Activated T-helper 1 cell treated with anti-CD3 and anti-CD28 coated beads, Interleukin-12 subunit alpha, Interleukin-12 subunit beta, Interleukin-2, Interleukin-4 antibody, amounts not matched to agents 30 ng/mL and 10 ng/mL and 1 ng/mL, durations not matched to agents 14 hours and 24 hours and 36 hours (primary cell): ENCODE measurements around the gene METTL1. TPM values are rescaled to one million over a fixed set of nuclear protein-coding genes. Genes with fewer than 3 reads are reported as not detected.
A peak's percentile ranks its signal among the peaks of the same experiment; 100 is the strongest.

ENCODE experiments used
- DNase-seq: peaks from one replicate; pipeline ENCODE4 v3.0.0; 2021; ENCODE audit warnings: low spot score
- H3K27ac Mint-ChIP-seq: one replicate; pipeline ENCODE4 v1.8.0; 2021; ENCODE audit warnings: mild to moderate bottlenecking, mixed read lengths
- H3K27me3 Mint-ChIP-seq: one replicate; pipeline ENCODE4 v1.8.0; 2022; ENCODE audit warnings: mild to moderate bottlenecking, moderate library complexity, mixed read lengths; ENCODE audit not compliant: insufficient read depth
- H3K36me3 Mint-ChIP-seq: one replicate; pipeline ENCODE4 v1.8.0; 2021; ENCODE audit warnings: low read depth, mixed read lengths
- H3K4me1 Mint-ChIP-seq: one replicate; pipeline ENCODE4 v1.8.0; 2021; ENCODE audit warnings: low read depth, mixed read lengths
- H3K4me3 Mint-ChIP-seq: one replicate; pipeline ENCODE4 v1.8.0; 2021; ENCODE audit warnings: mild to moderate bottlenecking, moderate library complexity, mixed read lengths
- H3K9me3 Mint-ChIP-seq: one replicate; pipeline ENCODE4 v1.8.0; 2021; ENCODE audit warnings: mixed read lengths
- intact Hi-C: fragments of 100-400 bp; cut with micrococcal nuclease; formaldehyde crosslinking; loops from one replicate; pipeline ENCODE4 v1.15.1; 2024
- total RNA-seq: library from RNA; stranded (reverse); gene quantifications from 2 replicates; pipeline ENCODE4 v1.2.3, GENCODE V29; 2022

The METTL1 gene
- total RNA-seq, 1 donor from 2014 or later: 90.0 TPM

- H3K9me3 Mint-ChIP-seq: no peaks in the 10 kb centered on the region
- intact Hi-C loops: no loop called here
- H3K27ac Mint-ChIP-seq: no peak overlapping the region
- no peaks in the 10 kb centered on the region for H3K27me3 Mint-ChIP-seq
- H3K36me3 Mint-ChIP-seq: peaks cover 7% of the 10 kb centered on the region
- DNase-seq: no peak
- H3K4me1 Mint-ChIP-seq: no peaks in the 10 kb centered on the region
- no peak overlapping the region for H3K4me3 Mint-ChIP-seq
Measured at GRCh38 chr12:57810450-57810849, 38.5 kb upstream of the METTL1 start.

- H3K9me3 Mint-ChIP-seq: no peaks in the 10 kb centered on the region
- no peak overlapping the region for H3K4me3 Mint-ChIP-seq
- H3K4me1 Mint-ChIP-seq: no peaks in the 10 kb centered on the region
- peaks cover 7% of the 10 kb centered on the region for H3K36me3 Mint-ChIP-seq
- intact Hi-C loops: no loop called here
- H3K27ac Mint-ChIP-seq: no peak overlapping the region
- H3K27me3 Mint-ChIP-seq: no peaks in the 10 kb centered on the region
- DNase-seq: no peak
Measured at GRCh38 chr12:57809425-57809824, 37.5 kb upstream of the METTL1 start.

- H3K4me1 Mint-ChIP-seq: no peaks in the 10 kb centered on the region
- intact Hi-C loops: no loop called here
- H3K36me3 Mint-ChIP-seq: peaks cover 7% of the 10 kb centered on the region
- H3K27me3 Mint-ChIP-seq: no peaks in the 10 kb centered on the region
- H3K9me3 Mint-ChIP-seq: no peaks in the 10 kb centered on the region
- no peak overlapping the region for H3K27ac Mint-ChIP-seq
- no peak for DNase-seq
- H3K4me3 Mint-ChIP-seq: no peak overlapping the region
Measured at GRCh38 chr12:57808351-57808750, 36.4 kb upstream of the METTL1 start.

GRCh38 chr12:57807285-57807684 is 35.4 kb upstream of the METTL1 start:
- H3K36me3 Mint-ChIP-seq: peaks cover 11% of the 10 kb centered on the region
- H3K4me1 Mint-ChIP-seq: no peaks in the 10 kb centered on the region
- H3K9me3 Mint-ChIP-seq: no peaks in the 10 kb centered on the region
- intact Hi-C loops: no loop called here
- no peak overlapping the region for H3K4me3 Mint-ChIP-seq
- no peak for DNase-seq
- no peaks in the 10 kb centered on the region for H3K27me3 Mint-ChIP-seq
- no peak overlapping the region for H3K27ac Mint-ChIP-seq

- Mint-ChIP-seq H3K27me3 (no peaks in the 10 kb centered on the region), H3K9me3 (no peaks in the 10 kb centered on the region), H3K36me3 (peaks cover 14% of the 10 kb centered on the region), H3K4me1 (no peaks in the 10 kb centered on the region), H3K27ac (no peak overlapping the region), H3K4me3 (no peak overlapping the region)
- intact Hi-C loops: no loop called here
- no peak for DNase-seq
Measured at GRCh38 chr12:57806677-57807076, 34.8 kb upstream of the METTL1 start.

GRCh38 chr12:57803319-57803893 is 31.5 kb upstream of the METTL1 start:
- Mint-ChIP-seq H3K4me1 (no peaks in the 10 kb centered on the region), H3K27ac (no peak overlapping the region), H3K36me3 (peaks cover 20% of the 10 kb centered on the region), H3K9me3 (no peaks in the 10 kb centered on the region), H3K4me3 (no peak overlapping the region), H3K27me3 (no peaks in the 10 kb centered on the region)
- intact Hi-C loops: loop anchor here (1.0 kb wide), 1 partner anchor 102 kb away; no protein-coding TSS in a partner anchor
- peak; percentile 8 for DNase-seq

- Mint-ChIP-seq H3K4me3 (no peak overlapping the region), H3K36me3 (peaks cover 20% of the 10 kb centered on the region), H3K27me3 (no peaks in the 10 kb centered on the region), H3K4me1 (no peaks in the 10 kb centered on the region), H3K9me3 (no peaks in the 10 kb centered on the region), H3K27ac (no peak overlapping the region)
- intact Hi-C loops: loop anchor here (1.0 kb wide), 1 partner anchor 103 kb away; no protein-coding TSS in a partner anchor
- no peak for DNase-seq
Measured at GRCh38 chr12:57802607-57803006, 30.7 kb upstream of the METTL1 start.

- Mint-ChIP-seq H3K9me3 (no peaks in the 10 kb centered on the region), H3K36me3 (peaks cover 31% of the 10 kb centered on the region), H3K27me3 (no peaks in the 10 kb centered on the region), H3K27ac (no peak overlapping the region), H3K4me1 (no peaks in the 10 kb centered on the region), H3K4me3 (no peak overlapping the region)
- intact Hi-C loops: no loop called here
- no peak for DNase-seq
Measured at GRCh38 chr12:57800965-57801364, 29.1 kb upstream of the METTL1 start.

- H3K27me3 Mint-ChIP-seq: no peaks in the 10 kb centered on the region
- DNase-seq: no peak
- H3K9me3 Mint-ChIP-seq: no peaks in the 10 kb centered on the region
- intact Hi-C loops: no loop called here
- peaks cover 9% of the 10 kb centered on the region for H3K4me1 Mint-ChIP-seq
- no peak overlapping the region for H3K27ac Mint-ChIP-seq
- H3K4me3 Mint-ChIP-seq: no peak overlapping the region
- peaks cover 48% of the 10 kb centered on the region for H3K36me3 Mint-ChIP-seq
Measured at GRCh38 chr12:57797933-57798332, 26.0 kb upstream of the METTL1 start.

- Mint-ChIP-seq H3K27ac (no peak overlapping the region), H3K27me3 (no peaks in the 10 kb centered on the region), H3K4me3 (no peak overlapping the region), H3K36me3 (peaks cover 47% of the 10 kb centered on the region), H3K4me1 (peaks cover 9% of the 10 kb centered on the region), H3K9me3 (no peaks in the 10 kb centered on the region)
- intact Hi-C loops: no loop called here
- DNase-seq: no peak
Measured at GRCh38 chr12:57796996-57797395, 25.1 kb upstream of the METTL1 start.

GRCh38 chr12:57795354-57795753 is 23.4 kb upstream of the METTL1 start:
- Mint-ChIP-seq H3K4me3 (no peak overlapping the region), H3K4me1 (peaks cover 9% of the 10 kb centered on the region), H3K36me3 (peaks cover 42% of the 10 kb centered on the region), H3K9me3 (no peaks in the 10 kb centered on the region), H3K27me3 (no peaks in the 10 kb centered on the region), H3K27ac (no peak overlapping the region)
- DNase-seq: no peak
- intact Hi-C loops: no loop called here

- H3K4me3 Mint-ChIP-seq: no peak overlapping the region
- intact Hi-C loops: no loop called here
- no peak overlapping the region for H3K27ac Mint-ChIP-seq
- peaks cover 37% of the 10 kb centered on the region for H3K36me3 Mint-ChIP-seq
- peaks cover 9% of the 10 kb centered on the region for H3K4me1 Mint-ChIP-seq
- no peaks in the 10 kb centered on the region for H3K9me3 Mint-ChIP-seq
- DNase-seq: no peak
- no peaks in the 10 kb centered on the region for H3K27me3 Mint-ChIP-seq
Measured at GRCh38 chr12:57793920-57794319, 22.0 kb upstream of the METTL1 start.

GRCh38 chr12:57783861-57784260 is 12.0 kb upstream of the METTL1 start:
- peaks cover 44% of the 10 kb centered on the region for H3K4me1 Mint-ChIP-seq
- H3K27ac Mint-ChIP-seq: peak overlapping the region; percentile 61
- no peak for DNase-seq
- H3K4me3 Mint-ChIP-seq: peak overlapping the region; percentile 82
- H3K9me3 Mint-ChIP-seq: no peaks in the 10 kb centered on the region
- peaks cover 24% of the 10 kb centered on the region for H3K36me3 Mint-ChIP-seq
- H3K27me3 Mint-ChIP-seq: no peaks in the 10 kb centered on the region
- intact Hi-C loops: loop anchor here (2.0 kb wide), 1 partner anchor 63 kb away; the partner anchor contains the start of gene CTDSP2

- no peaks in the 10 kb centered on the region for H3K9me3 Mint-ChIP-seq
- DNase-seq: no peak
- H3K27me3 Mint-ChIP-seq: no peaks in the 10 kb centered on the region
- H3K4me1 Mint-ChIP-seq: peaks cover 44% of the 10 kb centered on the region
- H3K27ac Mint-ChIP-seq: peak overlapping the region; percentile 98
- H3K36me3 Mint-ChIP-seq: peaks cover 21% of the 10 kb centered on the region
- intact Hi-C loops: loop anchor here (2.0 kb wide), 1 partner anchor 63 kb away; the partner anchor contains the start of gene CTDSP2
- peak overlapping the region; percentile 98 for H3K4me3 Mint-ChIP-seq
Measured at GRCh38 chr12:57783466-57783801, 11.5 kb upstream of the METTL1 start.
